Natural killer cell (primary cell): Measurements from ENCODE around the gene IFI30. TPM values are rescaled to one million over a fixed set of nuclear protein-coding genes. Genes with fewer than 3 reads are reported as not detected.
A peak's percentile ranks its signal among the peaks of the same experiment; 100 is the strongest.

Source experiments
- ATAC-seq, 3 donors: fragments of 150-1000 bp in 2 of 3; fragments of 200-7000 bp in 1 of 3; cut with Tn5 transposase; 1 replicate in 1 of 3; 2 replicates in 2 of 3; pipeline ENCODE4 v1.10.0; 2021; ENCODE audit warnings: mild to moderate bottlenecking in 2 of 3, moderate library complexity in 2 of 3
- DNase-seq, 2 donors: peaks; one replicate each; pipeline versions ENCODE4 v3.0.0 to v3.0.0-alpha.2; 2013 to 2021; ENCODE audit warnings: mixed read lengths in 1 of 2
- H3K27ac ChIP-seq: one replicate; pipeline ENCODE4 v1.5.1; 2013; ENCODE audit warnings: mild to moderate bottlenecking, low read length
- H3K27me3 ChIP-seq: one replicate; pipeline ENCODE4 v1.6.1; 2013; ENCODE audit warnings: low read length; ENCODE audit not compliant: control insufficient read depth, insufficient read depth
- H3K36me3 ChIP-seq: one replicate; pipeline ENCODE4 v1.6.1; 2013; ENCODE audit warnings: low read length; ENCODE audit not compliant: control insufficient read depth, insufficient read depth
- H3K4me1 ChIP-seq: one replicate; pipeline ENCODE4 v1.6.1; 2013; ENCODE audit warnings: low read length; ENCODE audit not compliant: control insufficient read depth, insufficient read depth
- H3K4me3 ChIP-seq: one replicate; pipeline ENCODE4 v1.5.1; 2013; ENCODE audit warnings: low read length
- H3K9me3 ChIP-seq: one replicate; pipeline ENCODE4 v1.6.1; 2013; ENCODE audit warnings: low read length; ENCODE audit not compliant: control insufficient read depth, insufficient read depth
- H3K27ac Mint-ChIP-seq, 2 donors: one replicate each; pipeline ENCODE4 v1.8.0; 2022; ENCODE audit warnings: mild to moderate bottlenecking in 2 of 2, mixed read lengths in 2 of 2, moderate library complexity in 1 of 2
- H3K27me3 Mint-ChIP-seq, 2 donors: one replicate each; pipeline ENCODE4 v1.8.0; 2022; ENCODE audit warnings: low read depth in 2 of 2, mixed read lengths in 2 of 2
- H3K36me3 Mint-ChIP-seq: one replicate; pipeline ENCODE4 v1.8.0; 2022; ENCODE audit warnings: mixed read lengths
- H3K4me1 Mint-ChIP-seq, 2 donors: one replicate each; pipeline ENCODE4 v1.8.0; 2022; ENCODE audit warnings: mixed read lengths in 2 of 2
- H3K4me3 Mint-ChIP-seq: one replicate; pipeline ENCODE4 v1.8.0; 2022; ENCODE audit warnings: mild to moderate bottlenecking, moderate library complexity, mixed read lengths
- H3K9me3 Mint-ChIP-seq, 2 donors: one replicate each; pipeline ENCODE4 v1.8.0; 2022; ENCODE audit warnings: mixed read lengths in 2 of 2
- WGBS: methylation state at CpG from one replicate; pipeline ENCODE4 v1.1.7; 2013; ENCODE audit warnings: missing lambda C conversion rate; ENCODE audit not compliant: insufficient coverage; 5-methylcytosine and 5-hydroxymethylcytosine counted together
- intact Hi-C: fragments of 100-400 bp; cut with micrococcal nuclease; formaldehyde crosslinking; loops from one replicate; pipeline ENCODE4 v1.14.2; 2022
- total RNA-seq, 4 donors: library from RNA; stranded (reverse); fragments of 120-200 nt in 1 of 4; gene quantifications; one replicate each; pipeline versions ENCODE4 v1.2.3 to v1.2.4, GENCODE V29; 2013 to 2022
- TF ChIP-seq, protein P1 (sequence below): fragments of 200-600 bp; IDR thresholded peaks from one replicate; pipeline ENCODE4 v1.8.0; 2022; ENCODE audit warnings: antibody characterized with exemption

IFI30 gene
- total RNA-seq, 3 donors from 2014 or later (not counting 1 experiment from before 2014, with no cell fraction given) = 38.2 to 109 (median 89.5) TPM

DNA sequence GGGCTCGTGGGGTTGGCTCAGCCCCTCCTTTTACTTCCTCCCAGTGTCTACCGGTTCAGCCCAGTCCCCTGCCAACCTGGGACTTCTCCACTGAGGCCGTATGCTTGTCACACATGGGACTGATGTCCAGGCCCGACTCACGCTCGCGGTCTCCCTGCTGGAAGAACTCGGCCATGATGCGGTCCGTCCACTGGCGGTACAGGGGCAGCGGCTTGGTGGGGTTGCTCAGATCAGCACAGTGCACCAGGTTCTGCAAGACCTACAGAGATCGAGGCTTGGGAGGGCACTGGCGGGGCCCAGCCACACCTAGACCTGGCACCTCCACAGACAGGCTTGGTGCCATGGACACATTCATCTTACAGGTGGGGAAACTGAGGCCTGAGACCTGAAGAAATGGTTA is 38.1 kb downstream of the IFI30 start:
- Histone ChIP-seq H3K27ac (no peak overlapping the region), H3K27me3 (peaks cover 2% of the 10 kb centered on the region), H3K4me1 (no peaks in the 10 kb centered on the region), H3K9me3 (no peaks in the 10 kb centered on the region), H3K36me3 (no peaks in the 10 kb centered on the region), H3K4me3 (no peak overlapping the region)
- Mint-ChIP-seq H3K4me3 (no peak overlapping the region), H3K27me3 (peaks cover 4 to 12% of the 10 kb centered on the region in 2 donors), H3K9me3 (no peaks in the 10 kb centered on the region), H3K27ac (no peak overlapping the region), H3K4me1 (no peaks in the 10 kb centered on the region), H3K36me3 (no peaks in the 10 kb centered on the region)
- WGBS = 70% methylated on average over 14 of the region's 14 CpGs
- ATAC-seq (no peak), DNase-seq (no peak)
- intact Hi-C loops = no loop called here
- TF ChIP-seq, protein P1, sequence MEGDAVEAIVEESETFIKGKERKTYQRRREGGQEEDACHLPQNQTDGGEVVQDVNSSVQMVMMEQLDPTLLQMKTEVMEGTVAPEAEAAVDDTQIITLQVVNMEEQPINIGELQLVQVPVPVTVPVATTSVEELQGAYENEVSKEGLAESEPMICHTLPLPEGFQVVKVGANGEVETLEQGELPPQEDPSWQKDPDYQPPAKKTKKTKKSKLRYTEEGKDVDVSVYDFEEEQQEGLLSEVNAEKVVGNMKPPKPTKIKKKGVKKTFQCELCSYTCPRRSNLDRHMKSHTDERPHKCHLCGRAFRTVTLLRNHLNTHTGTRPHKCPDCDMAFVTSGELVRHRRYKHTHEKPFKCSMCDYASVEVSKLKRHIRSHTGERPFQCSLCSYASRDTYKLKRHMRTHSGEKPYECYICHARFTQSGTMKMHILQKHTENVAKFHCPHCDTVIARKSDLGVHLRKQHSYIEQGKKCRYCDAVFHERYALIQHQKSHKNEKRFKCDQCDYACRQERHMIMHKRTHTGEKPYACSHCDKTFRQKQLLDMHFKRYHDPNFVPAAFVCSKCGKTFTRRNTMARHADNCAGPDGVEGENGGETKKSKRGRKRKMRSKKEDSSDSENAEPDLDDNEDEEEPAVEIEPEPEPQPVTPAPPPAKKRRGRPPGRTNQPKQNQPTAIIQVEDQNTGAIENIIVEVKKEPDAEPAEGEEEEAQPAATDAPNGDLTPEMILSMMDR = no peak

DNA sequence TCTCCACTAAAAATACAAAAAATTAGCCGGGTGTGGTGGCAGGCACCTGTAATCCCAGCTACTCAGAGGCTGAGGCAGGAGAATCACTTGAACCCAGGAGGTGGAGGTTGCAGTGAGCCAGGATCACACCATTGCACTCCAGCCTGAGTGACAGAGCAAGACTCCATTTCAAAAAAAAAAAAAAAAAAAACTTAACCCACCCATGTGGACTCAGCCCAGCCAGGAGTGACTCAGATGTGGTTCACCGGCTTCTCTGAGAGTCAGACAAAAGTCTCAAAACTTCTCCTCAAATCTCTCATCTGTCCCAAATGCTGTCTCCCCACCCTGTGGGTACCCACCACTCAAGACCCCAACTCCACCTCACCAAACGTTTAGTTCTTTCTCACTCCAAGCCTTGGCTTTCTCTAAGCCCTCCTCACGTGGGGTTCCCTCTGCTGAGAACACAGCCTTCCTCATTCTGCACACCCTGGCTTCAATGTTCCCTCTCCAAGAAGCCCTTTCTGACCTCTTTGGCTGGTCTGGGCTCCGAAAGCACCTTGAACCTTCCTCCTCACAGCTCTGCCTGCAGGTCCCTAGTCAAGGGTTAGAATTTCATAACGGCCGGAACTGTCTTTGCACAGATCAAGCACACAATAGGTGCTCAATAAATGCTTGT is 41.3 kb downstream of the IFI30 start:
- H3K27ac Mint-ChIP-seq = no peak overlapping the region
- ATAC-seq (peak in 1 of 3 donors; percentile 36), DNase-seq (no peak)
- H3K4me3 ChIP-seq = no peak overlapping the region
- no peaks in the 10 kb centered on the region for H3K9me3 Mint-ChIP-seq
- H3K4me1 ChIP-seq = no peaks in the 10 kb centered on the region
- WGBS = 64% methylated on average over 7 of the region's 7 CpGs
- peaks cover 3 to 5% of the 10 kb centered on the region in 2 donors for H3K27me3 Mint-ChIP-seq
- H3K27me3 ChIP-seq = no peaks in the 10 kb centered on the region
- intact Hi-C loops = no loop called here
- H3K27ac ChIP-seq = no peak overlapping the region
- no peaks in the 10 kb centered on the region for H3K36me3 Mint-ChIP-seq
- no peaks in the 10 kb centered on the region for H3K9me3 ChIP-seq
- no peak overlapping the region for H3K4me3 Mint-ChIP-seq
- H3K36me3 ChIP-seq = no peaks in the 10 kb centered on the region
- H3K4me1 Mint-ChIP-seq = no peaks in the 10 kb centered on the region
- TF ChIP-seq, protein P1 = no peak

DNA sequence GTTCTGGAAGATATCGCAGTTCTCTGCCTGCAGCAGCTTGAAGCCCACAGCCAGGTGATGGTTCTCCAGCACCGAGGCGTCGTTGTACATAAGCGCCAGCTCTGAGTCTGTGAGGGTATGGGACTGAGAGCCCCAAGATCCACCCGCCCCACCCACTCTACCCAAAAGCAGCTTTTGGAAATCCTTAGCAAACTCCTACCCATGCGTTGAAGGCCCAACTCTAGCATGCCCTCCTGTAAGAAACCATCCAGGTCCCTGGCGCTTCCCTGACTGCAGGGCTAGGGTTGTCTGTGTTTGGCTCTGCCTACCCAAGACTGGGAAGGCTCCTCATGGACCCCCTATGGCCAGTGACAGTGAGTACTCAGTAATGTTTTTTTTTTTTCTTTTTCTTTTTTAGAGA is 43.2 kb downstream of the IFI30 start:
- Mint-ChIP-seq H3K36me3 (no peaks in the 10 kb centered on the region), H3K4me3 (no peak overlapping the region), H3K9me3 (no peaks in the 10 kb centered on the region), H3K4me1 (no peaks in the 10 kb centered on the region), H3K27ac (no peak overlapping the region), H3K27me3 (peaks cover 11 to 14% of the 10 kb centered on the region in 2 donors)
- Histone ChIP-seq H3K4me3 (no peak overlapping the region), H3K36me3 (no peaks in the 10 kb centered on the region), H3K9me3 (no peaks in the 10 kb centered on the region), H3K27ac (no peak overlapping the region), H3K4me1 (no peaks in the 10 kb centered on the region), H3K27me3 (peaks cover 3% of the 10 kb centered on the region)
- TF ChIP-seq, protein P1 = no peak
- ATAC-seq = no peak
- 94% methylated on average over 6 of the region's 8 CpGs for WGBS
- intact Hi-C loops = no loop called here
- no peak for DNase-seq

DNA sequence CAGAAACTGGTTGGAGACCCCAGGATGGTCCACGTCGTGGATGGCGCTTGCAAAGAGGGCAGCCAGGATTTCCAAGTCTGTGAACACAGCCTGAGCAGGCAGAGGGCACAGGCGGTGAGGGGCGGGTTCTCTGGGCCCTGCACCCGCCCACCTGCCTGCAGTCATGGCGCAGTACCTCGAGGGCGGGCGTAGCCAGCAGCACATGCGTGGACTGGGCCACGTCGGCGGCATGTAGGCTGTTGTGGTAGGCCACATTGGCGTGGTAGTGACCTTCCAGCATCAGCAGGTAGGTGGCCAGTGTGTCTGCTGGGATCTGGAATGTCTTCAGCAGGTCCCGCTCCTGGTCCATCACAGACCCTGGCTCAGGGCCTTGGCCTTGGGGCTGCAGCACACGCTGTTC is 44.5 kb downstream of the IFI30 start:
- ATAC-seq = peak in 1 of 3 donors; percentile 6

More for the DNA sequence above, 44.5 kb downstream of the IFI30 start:
- no peaks in the 10 kb centered on the region for H3K4me1 ChIP-seq
- no peak overlapping the region for H3K4me3 ChIP-seq
- no peaks in the 10 kb centered on the region for H3K36me3 ChIP-seq
- no peaks in the 10 kb centered on the region for H3K36me3 Mint-ChIP-seq
- H3K9me3 Mint-ChIP-seq = no peaks in the 10 kb centered on the region
- H3K4me1 Mint-ChIP-seq = no peaks in the 10 kb centered on the region
- no peak for DNase-seq
- H3K4me3 Mint-ChIP-seq = no peak overlapping the region
- H3K27me3 ChIP-seq = peaks cover 3% of the 10 kb centered on the region
- peaks cover 17 to 22% of the 10 kb centered on the region in 2 donors for H3K27me3 Mint-ChIP-seq
- TF ChIP-seq, protein P1 = no peak
- no peak overlapping the region for H3K27ac Mint-ChIP-seq
- WGBS = 87% methylated on average over 17 of the region's 17 CpGs
- no peaks in the 10 kb centered on the region for H3K9me3 ChIP-seq
- H3K27ac ChIP-seq = no peak overlapping the region
- intact Hi-C loops = no loop called here
